Measurements from ENCODE around the gene MRGPRG.

- TF ChIP-seq MAX (CRISPR knock-in tag; IDR thresholded peaks at IDR 0.05) (no peak), AFF4 (CRISPR knock-in tag; IDR thresholded peaks at IDR 0.05; ENCODE audit: borderline replicate concordance) (no peak), ATF3 (CRISPR knock-in tag; conservative IDR thresholded peaks at IDR 0.05) (no peak)
These were observed 4.8 kb downstream of the MRGPRG start for GRCh38 chr11:3213659-3214419.
